Endothelial cell of hepatic sinusoid (primary cell): ENCODE data around the gene B4GALT7.

ENCODE experiments used
- in situ Hi-C: cut with HindIII; loops from 2 replicates; pipeline ENCODE4 v1.10.0; 2017; ENCODE audit warnings: low sequenced_read_pairs

The B4GALT7 gene

DNA sequence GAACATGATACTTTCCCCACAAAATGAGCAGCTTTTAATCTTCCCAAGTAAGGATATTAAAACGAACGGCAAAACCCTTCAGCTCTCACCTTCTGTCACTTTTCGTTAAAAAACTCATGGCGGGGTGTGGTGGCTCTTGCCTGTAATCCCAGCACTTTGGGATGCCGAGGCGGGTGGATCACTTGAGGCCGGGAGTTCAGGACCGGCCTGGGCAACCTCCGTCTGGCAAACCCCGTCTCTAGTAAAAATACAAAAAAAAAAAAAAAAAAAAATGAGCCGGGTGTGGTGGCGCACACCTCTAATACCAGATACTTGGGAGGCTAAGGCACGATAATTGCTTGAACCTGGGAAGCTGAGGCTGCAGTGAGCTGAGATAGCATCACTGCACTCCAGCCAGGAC lies 7.0 kb upstream of the B4GALT7 start:
- in situ Hi-C loops, result loop anchor here (5.0 kb wide), 1 partner anchor 41 kb away; the partner anchor contains the start of gene FAM193B

DNA sequence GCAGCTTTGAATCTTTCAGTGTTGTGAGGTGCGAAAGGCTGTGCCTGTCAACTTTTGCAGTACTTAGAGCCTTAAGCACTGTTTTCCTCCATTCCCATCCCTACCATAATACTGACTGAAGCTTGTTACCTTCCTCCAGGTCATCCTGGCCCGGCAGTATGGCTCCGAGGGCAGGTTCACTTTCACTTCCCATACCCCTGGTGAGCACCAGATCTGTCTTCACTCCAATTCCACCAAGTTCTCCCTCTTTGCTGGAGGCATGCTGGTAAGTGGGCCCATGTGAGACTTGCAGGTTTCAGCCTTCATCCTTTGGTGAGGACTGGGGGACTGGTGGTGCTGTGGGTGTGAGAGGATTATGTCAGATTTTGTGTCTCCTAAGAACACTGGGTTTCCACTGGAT lies 6.4 kb upstream of the B4GALT7 start:
- in situ Hi-C loops, result loop anchor here (5.0 kb wide), 1 partner anchor 41 kb away; the partner anchor contains the start of gene FAM193B

DNA sequence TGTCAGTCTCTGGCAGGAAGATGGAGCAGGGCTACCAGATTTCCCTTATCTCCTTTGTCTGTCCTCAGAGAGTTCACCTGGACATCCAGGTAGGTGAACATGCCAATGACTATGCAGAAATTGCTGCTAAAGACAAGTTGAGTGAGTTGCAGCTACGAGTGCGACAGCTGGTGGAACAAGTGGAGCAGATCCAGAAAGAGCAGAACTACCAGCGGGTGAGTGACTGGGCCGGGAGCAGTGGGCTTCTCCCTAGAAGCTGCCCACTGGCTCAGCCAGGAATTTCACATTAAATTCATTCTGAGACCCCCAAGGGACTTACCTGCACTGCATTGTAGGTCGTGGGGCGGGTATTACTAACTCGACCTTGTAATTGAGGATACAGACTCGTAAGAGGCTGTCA lies 5.9 kb upstream of the B4GALT7 start:
- in situ Hi-C loops, result loop anchor here (5.0 kb wide), 1 partner anchor 42 kb away; the partner anchor contains the start of gene FAM193B

DNA sequence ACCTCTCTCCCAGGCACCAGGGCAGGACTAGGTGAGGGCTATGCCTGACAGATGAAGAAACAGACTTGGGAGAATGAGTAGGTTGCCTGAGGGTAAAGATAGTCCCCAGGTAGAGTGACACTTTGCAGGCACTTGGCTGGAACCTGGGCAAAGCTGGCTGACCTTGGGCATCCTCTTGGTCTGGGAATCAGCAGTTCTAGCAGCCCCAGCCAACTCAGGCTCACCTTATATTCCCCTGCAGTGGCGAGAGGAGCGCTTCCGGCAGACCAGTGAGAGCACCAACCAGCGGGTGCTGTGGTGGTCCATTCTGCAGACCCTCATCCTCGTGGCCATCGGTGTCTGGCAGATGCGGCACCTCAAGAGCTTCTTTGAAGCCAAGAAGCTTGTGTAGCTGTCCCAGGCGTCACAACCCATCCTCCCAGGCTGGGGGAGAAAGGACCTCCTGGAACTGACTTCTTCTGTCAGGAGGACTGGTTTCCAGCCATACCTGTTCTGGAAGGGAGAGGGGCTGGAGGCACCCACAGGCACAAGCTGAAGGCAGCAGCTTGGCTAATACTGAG lies 4.8 kb upstream of the B4GALT7 start:
- in situ Hi-C loops, result no loop called here

DNA sequence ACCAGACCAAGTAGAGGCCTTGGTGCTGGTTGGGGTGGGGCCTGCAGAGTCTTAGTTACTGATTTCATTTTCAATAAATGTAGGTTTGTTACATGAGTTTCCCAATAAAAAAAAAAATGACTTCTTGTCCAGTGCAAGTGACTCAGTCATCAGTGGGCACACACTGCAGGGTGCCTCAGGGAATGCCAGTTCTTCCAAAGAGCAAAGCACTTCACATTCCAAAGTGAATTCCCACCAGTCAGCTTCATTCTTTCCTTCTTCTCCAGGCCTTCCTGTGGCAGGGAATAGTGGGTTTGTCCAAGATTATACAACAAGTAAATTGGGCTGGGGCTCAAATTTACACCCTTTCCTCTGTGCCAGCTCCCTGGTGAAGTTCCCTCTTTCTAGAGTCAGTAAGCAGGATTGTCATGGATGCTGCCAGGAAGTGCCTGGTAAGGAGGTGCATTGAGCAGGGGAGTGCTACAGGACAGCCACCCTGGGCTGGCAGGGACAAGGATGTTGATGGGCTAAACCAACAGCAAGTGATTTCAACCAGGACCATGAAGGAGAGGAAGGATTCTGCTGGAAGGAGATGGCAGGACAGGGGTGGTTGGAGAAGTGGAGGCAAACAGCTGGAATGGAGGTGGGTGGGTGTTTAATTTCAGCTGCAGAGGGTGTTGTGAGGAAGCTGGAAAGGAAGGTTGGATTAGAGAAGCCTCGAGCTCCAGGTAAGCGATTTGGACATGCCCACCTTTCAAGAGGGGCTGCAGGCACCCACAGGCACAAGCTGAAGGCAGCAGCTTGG lies 3.7 kb upstream of the B4GALT7 start:
- in situ Hi-C loops, result no loop called here

DNA sequence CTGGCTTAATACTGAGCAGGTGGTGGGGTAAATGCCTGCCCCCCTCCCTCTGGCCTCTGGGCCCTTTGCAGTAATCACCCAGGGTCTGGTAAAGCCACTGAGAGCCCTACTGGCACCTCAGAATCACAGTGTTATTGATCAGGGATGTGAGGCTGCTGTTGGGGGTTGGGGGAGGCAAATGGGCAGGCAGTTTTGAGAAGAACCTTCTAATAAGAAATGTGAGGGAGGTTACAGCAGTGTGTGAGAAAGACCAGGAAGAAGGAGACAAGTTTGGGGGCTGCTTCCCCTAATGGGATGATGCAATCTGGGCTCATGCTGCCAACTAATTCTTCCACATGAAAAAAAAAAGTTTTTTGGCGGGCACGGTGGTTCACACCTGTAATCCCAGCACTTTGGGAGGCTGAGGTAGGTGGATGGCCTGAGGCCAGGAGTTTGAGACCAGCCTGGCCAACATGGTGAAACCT lies 3.1 kb upstream of the B4GALT7 start:
- in situ Hi-C loops, result no loop called here

DNA sequence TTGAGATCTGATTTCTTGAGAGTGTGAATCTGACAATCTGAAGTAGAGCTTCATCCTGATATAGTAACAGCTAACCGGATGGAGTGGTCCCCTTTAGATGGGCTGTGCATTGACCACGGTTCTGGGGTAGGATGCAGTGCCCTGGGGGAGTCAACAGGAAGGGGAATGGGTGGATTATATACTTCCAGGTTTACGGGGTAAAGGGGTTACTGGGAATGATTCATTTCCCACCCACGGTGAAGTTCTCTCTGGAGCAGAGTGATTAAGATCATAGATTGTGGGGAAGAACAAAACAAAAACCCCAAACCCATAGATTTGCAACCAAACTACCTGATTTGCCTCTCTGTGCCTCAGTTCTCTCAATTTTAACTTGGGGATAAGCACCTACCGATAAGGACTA lies 1.5 kb upstream of the B4GALT7 start:
- in situ Hi-C loops, result no loop called here

DNA sequence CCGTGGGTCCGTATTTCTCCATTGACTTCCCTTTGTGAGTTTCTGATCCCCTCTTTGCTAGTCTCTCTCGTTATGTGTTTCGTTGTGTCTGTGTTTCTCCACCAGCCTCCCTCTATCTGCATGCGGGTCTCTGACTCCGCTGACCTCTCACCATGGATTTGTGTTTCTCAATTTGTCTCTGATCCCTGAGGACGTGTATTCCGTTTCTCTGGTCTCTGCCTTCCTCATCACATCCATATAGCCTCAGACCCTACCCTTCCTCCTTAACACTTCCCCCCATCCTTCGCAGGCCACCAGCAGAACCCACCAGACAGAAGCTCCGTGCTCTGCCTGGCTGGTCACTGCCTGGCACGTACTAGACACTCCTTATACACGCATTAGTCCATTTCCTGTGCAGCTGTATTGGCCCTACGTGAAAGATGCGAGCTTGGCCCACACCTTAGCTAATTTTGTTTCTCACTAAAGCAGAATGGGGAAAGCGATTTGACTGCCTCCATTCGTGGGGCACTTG lies 631 bp downstream of the B4GALT7 start:
- in situ Hi-C loops, result no loop called here

DNA sequence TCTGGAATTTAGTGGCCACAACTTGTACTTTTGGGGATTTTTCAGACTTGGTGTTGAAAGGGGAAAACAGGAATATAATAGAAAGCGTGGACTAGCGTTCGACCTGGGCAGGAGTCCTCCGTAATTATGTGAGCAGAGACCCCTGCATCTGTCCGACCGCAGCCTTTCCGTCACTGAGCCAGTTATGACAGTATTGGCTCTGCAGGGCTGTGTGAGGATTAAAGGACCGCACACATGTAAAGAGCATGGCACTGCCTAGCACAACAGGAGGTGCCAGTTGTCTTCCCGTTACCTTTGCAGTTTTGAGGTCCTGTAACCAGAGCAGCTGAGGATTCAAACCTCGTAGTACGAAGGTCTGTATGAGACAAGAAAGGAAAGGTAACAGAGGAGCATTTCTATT lies 1.2 kb downstream of the B4GALT7 start:
- in situ Hi-C loops, result no loop called here

DNA sequence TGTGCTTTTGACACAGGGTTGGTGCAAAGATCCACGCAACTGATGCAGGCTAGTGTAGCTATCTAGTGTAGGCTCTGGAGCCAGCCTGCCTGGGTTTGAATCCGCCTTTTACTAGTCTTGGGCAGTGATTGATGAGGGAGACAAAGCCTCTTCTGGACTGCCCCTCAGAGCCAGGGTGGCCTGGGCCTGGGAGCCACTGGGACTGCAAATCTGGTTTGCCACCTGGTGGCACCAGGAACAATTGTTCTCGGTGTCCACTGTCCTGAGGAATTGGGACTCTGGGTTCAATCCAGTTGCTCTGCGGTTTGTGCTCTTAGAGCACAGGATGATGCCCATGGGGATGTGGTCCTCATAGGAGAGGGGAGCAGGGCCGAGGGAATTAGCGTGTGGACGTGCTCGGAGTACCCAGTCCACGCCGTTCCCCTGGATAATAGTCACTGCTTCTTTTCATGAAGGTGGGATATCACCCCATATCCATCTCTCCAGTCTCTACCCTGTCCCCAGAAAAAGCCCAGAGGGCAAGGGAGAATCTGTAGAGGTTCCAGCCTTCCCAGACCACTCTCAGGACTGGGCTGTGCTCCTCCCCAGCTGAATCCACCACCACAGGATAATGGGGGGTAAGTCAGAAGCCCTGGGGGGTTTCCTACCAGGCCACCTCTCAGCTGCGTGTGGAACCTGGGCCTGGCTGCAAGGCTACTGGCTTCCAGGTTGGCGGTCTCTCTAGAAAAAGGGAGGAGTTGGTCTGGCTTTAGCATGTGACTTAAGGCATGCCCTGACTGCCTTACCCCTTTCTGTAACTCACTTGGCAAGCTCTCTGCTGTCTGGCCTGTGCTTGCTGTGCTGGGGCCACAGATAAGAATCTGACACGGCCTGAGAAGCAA lies 1.9 kb downstream of the B4GALT7 start:
- in situ Hi-C loops, result no loop called here

DNA sequence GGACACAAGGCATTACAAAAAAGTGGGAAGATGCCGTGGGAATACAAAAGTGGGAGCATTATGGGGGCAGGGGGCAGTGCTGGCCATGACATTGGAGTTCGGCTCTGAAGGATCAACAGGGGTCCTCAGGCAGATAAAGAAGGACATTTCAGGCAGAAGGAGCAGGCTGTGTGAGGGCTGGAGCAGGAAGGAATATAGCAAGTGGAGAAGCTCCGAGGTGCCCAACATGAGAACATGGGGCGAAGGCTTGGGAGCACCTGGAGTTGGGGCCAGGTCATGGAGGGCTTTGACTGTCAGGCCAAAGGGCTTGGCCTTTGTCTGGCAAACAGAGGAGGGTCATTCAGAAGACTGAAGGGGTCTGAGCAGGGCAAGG lies 2.5 kb downstream of the B4GALT7 start:
- in situ Hi-C loops, result no loop called here

DNA sequence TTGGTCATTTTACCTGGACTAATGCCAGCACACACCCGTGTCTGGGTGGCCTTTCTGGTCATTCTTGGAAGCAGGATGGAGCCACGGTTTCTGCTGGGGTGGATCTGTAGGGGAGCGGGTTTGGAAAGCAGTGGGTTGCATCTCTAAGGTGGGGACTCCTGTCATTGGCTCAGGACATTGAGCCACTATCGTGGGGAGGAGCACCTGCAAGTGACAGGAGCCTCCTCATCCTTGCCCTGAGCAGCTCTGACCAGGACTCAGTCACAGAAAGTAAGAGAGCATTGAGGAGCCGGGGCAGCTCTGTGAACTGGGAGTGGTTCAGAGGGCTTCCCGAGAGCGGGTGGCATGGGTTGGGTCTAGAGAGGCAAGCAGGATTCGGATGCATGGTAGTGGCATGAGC lies 3.7 kb downstream of the B4GALT7 start:
- in situ Hi-C loops, result no loop called here

DNA sequence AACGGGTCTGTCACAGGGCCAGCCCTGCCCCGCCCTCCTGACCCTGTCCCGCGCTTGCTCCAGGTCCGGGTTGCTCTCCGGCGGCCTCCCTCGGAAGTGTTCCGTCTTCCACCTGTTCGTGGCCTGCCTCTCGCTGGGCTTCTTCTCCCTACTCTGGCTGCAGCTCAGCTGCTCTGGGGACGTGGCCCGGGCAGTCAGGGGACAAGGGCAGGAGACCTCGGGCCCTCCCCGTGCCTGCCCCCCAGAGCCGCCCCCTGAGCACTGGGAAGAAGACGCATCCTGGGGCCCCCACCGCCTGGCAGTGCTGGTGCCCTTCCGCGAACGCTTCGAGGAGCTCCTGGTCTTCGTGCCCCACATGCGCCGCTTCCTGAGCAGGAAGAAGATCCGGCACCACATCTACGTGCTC lies 4.2 kb downstream of the B4GALT7 start:
- in situ Hi-C loops, result no loop called here

DNA sequence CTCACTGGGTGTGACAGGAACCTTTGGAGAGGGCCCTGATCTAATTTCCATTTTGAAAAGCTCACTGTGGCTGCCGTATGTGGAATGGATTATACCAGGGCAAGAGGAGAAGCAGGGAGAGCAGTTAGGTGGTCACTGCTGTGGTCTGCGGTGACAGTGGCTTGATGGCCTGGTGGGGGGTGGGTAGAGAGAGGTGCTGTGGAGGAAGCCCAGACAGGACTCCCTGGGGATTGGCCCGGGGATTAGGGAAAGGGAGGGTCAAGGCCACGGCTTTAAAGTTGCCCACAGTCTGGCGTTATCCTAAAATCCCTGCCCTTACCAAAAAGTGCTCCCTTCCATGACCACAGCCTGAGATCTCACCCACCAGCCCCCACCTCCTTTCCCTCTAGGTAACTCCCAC lies 4.7 kb downstream of the B4GALT7 start:
- in situ Hi-C loops, result no loop called here

DNA sequence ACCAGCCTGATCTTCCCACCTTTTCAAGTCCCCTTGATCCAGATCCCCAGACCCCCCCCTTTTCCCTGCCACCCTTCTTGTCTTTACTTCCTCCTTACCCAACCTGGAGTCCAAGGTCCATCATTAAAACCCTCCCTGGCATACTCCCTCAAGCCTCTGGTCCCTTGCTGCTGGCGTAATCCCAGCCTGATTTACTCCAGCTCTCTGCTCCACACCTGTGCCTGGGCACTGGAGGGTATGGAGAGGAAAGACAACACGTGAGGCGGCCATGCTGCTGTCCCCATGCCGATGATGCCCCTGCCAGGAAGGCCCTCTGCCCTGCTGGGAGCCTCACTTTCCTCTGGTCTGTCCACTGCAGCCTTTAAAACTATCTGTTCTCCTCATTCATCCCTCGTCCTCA lies 5.1 kb downstream of the B4GALT7 start:
- in situ Hi-C loops, result no loop called here

DNA sequence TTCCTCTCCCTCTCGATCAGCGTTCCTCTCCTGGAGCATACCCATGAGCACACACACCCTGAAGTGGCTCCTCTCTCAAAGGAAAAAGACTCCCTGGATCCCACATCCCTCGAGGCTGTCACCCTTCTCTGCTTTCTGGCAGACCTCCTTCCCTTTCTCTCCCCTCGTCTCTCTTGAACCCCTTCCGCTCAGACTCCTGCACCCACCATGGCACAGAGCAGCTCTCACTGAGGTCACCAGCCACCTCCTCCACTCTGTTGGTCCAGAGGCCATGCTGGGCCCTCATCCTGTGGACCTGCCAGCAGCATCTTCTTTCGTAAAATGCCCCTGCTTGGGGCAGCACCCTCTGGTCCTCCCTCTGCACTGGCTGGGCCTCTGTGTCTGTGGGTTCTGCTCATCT lies 5.7 kb downstream of the B4GALT7 start:
- in situ Hi-C loops, result no loop called here

DNA sequence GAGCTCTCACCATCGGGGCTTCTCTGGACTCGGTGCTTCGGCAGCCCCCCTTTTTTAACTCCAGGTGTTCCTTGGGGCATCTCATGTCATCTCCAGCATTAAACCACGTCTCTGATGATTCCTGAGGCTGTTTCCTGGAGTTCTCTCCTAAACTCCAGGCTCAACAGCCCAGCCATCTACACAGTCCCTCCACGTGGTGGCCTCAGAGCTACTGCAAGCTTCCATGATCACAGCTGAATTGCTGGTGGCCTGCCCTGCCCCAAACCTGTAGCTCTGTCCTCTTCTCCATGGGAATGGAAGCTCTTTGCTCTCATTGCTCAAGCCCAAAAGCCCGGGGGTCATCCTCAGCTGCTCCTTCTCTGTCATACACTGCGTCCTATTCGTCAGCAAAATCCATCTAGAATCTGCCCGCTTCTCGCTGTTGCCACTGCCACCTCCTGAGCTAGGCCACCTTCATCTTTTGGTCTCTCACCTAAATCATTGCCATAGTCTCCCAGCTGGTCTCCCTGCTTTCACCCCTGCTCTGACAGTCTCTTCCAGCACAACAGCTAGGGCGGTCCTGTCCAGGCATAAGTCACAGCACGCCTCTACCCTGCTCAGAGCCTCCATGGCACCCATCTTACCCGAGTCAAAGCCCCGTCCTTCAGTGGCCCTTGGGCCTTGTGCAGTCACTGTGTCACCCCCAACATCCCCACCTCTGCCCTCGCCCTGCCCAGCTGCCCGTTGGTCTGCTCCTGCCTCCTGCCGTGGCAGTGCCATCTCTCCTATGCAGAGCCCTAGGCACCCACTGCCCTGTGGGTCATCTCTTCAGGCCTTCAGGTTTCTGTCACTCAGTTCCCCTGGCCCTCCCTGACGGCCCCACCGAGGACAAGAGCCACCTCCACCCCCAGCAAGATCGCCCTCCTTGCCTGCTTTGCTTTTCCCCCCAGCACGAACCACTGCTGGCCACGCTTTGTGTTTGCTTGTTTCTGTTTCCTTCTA lies 6.4 kb downstream of the B4GALT7 start:
- in situ Hi-C loops, result no loop called here

DNA sequence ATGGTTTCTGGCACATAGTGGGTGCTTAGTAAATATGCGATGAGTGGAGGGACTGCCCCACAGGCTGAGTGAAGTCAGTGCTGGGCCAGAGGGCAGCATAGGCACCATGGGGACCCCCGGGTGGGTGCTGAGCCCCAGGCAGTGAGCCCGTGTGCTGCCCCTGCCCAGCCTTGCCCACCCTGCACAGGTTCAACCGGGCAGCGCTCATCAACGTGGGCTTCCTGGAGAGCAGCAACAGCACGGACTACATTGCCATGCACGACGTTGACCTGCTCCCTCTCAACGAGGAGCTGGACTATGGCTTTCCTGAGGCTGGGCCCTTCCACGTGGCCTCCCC lies 7.2 kb downstream of the B4GALT7 start:
- in situ Hi-C loops, result no loop called here

DNA sequence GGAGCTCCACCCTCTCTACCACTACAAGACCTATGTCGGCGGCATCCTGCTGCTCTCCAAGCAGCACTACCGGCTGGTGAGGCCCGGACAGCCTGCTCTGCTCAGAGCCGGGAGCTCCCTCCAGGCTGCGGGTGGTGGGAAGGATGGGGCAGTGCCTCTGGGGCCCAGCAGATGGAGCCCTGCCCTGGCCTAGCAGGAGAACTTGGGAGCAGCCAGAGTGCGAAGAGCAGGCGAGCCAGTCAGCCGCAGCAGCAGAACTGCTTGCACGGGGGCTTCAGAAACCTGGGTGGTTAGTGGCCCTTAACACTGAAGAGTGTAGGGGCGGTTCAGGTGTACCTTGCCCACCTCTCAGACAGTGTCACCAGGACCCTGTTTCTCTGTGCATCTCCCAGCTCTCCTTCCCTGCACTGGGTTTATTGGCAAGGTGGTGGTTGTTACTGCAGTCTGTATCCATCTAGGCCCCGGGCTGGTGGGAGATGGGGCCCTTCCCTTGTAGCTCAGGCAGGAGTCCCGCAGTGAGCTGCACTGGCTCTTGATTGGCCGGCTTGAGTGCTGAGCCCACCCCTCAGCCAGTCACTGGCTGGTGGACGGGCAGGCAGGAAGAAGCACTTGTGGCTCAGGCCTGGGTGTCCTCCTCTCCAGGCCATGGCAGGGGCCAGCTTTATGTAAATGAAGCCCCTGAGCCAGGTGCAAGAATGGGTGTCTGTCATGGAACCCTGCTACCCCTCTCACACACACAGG lies 7.7 kb downstream of the B4GALT7 start:
- in situ Hi-C loops, result no loop called here
